Measurements from ENCODE around the gene CDC42BPA. TPM values are rescaled to one million over a fixed set of nuclear protein-coding genes. Genes with fewer than 3 reads are reported as not detected.

Gene CDC42BPA
- total and polyA plus RNA-seq, 2 experiments from 2014 or later: 25.1 to 25.2 TPM

DNA sequence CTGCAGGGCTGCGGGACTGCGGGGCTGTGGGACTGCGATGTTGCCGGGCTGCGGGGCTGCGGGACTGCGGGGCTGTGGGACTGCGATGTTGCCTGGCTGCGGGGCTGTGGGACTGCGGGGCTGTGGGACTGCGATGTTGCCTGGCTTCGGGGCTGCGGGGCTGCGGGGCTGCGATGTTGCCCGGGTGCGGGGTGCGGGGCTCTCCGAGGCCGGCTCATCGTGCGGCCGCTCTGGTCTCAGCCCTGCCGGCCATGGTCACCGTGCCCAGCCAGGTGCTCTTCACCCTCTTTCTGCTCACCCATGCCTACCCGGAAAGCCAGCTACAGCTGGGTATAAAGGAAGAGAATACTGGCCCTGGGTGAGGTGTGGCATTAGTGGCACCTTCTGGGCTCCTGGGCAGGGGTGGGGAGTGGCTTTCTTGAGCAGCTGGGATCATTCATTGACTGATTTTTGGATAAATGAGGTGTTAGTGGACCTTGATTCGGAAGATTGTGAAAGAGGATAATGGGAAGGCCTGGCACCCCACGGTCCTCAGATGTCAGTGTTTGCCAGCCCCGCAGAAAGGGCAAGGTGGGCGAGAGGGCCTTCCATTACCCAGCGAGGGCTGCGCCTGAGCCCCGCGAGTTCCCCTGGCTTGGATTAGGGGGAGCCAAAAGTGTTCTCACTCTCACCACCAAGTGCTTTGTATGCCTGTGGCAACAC is 341.9 kb downstream of the CDC42BPA start:
- no peaks in the 10 kb centered on the region for H3K36me3 ChIP-seq
- H3K4me3 ChIP-seq: no peak overlapping the region
- H3K9me3 ChIP-seq (ENCODE audit: low read depth): no peaks in the 10 kb centered on the region
- no peak for DNase-seq (ENCODE audit: low read depth in 1 of 2, low spot score in 1 of 2)
- H3K27ac ChIP-seq: no peak overlapping the region
- TF ChIP-seq, protein P1, sequence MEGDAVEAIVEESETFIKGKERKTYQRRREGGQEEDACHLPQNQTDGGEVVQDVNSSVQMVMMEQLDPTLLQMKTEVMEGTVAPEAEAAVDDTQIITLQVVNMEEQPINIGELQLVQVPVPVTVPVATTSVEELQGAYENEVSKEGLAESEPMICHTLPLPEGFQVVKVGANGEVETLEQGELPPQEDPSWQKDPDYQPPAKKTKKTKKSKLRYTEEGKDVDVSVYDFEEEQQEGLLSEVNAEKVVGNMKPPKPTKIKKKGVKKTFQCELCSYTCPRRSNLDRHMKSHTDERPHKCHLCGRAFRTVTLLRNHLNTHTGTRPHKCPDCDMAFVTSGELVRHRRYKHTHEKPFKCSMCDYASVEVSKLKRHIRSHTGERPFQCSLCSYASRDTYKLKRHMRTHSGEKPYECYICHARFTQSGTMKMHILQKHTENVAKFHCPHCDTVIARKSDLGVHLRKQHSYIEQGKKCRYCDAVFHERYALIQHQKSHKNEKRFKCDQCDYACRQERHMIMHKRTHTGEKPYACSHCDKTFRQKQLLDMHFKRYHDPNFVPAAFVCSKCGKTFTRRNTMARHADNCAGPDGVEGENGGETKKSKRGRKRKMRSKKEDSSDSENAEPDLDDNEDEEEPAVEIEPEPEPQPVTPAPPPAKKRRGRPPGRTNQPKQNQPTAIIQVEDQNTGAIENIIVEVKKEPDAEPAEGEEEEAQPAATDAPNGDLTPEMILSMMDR (IDR thresholded peaks at IDR 0.05; ENCODE audit: low read depth, low read length): no peak
- no peaks in the 10 kb centered on the region for H3K27me3 ChIP-seq
- peaks cover 37% of the 10 kb centered on the region for H3K4me1 ChIP-seq (ENCODE audit: low read depth)

DNA sequence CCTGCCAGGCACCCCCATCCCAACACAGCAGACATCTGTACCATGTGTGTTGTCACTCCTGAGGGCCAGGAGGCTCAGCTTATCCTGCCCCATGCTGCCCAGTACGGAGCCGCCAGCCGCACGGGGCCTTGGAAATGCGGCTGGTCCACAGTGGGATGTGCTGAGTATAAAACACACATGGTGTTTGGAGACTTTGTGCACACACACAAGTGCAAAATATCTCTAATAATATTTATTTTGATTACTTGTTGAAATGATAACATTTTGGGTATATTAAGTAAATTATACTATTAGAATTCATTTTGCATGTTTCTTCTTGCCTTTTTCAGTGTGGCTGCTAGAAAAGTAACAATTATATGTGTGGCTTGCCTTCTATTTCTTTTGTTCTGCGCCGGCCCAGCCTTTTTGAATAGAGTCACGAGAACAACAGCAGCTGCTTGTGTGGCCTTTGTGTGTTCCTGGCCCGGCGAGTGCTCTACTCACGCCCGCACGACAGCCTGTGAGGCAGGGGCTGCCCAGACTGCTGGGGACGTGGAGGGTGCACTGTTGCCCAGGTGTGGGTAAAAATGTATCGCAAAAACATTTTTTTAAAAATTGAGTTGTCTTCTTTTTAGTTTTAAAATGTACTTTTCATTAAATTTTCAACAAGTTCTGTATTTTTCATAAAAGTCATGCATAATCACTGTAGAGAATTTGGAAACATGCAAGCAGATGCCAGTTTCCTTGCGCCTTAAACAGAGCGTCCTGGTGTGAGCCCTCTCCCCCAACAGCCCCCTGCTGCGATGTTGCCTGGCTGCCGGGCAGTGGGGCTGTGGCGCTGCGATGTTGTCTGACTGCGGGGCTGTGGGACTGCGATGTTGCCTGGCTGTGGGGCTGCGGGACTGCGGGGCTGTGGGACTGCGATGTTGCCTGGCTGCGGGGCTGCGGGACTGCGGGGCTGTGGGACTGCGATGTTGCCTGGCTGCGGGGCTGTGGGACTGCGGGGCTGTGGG is 342.7 kb downstream of the CDC42BPA start:
- DNase-seq (ENCODE audit: low read depth in 1 of 2, low spot score in 1 of 2): no peak
- Histone ChIP-seq H3K27me3 (no peaks in the 10 kb centered on the region), H3K4me3 (no peak overlapping the region), H3K27ac (peak overlapping the region; percentile 70), H3K4me1 (ENCODE audit: low read depth) (peaks cover 37% of the 10 kb centered on the region), H3K36me3 (no peaks in the 10 kb centered on the region), H3K9me3 (ENCODE audit: low read depth) (no peaks in the 10 kb centered on the region)
- TF ChIP-seq, protein P1 (IDR thresholded peaks at IDR 0.05; ENCODE audit: low read depth, low read length): no peak

DNA sequence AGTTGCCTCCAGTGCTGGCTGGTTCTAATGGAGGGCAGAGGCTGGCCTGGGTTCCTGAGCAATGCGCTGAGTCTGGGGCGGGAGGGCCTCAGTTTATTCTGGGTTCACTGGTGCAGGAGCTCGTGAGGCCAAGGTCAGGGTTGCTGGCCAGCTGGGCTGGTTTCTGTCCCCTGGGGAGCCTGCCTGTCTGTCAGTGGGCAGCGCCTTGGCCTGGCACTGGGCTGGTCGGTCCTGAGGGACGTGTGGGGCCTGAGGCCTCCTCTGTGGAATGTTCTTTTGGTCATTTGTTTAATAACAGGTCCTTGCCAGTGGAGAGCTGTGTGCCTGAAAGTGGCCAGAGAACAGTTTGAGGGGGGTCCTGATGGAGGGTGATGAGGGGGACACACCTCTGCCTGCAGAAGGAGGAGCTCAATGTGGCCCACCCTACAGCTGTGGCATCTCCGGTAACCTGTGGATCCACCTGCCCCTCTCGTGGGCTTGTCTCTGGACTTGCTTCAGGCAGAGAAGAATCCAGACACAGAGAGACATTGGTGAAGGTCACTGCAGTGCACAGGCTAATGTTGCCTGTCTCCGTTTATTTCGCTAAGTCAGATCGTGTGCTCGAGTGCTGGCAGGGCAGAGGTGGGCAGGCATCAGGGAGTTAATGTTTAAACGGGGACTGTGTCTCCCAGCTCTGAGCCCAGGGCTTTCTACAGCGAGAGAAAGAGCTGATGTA is 343.6 kb downstream of the CDC42BPA start:
- peak in 1 of 2 donors; percentile 33 for DNase-seq (ENCODE audit: low read depth in 1 of 2, low spot score in 1 of 2)
- Histone ChIP-seq H3K4me1 (ENCODE audit: low read depth) (peaks cover 29% of the 10 kb centered on the region), H3K36me3 (no peaks in the 10 kb centered on the region), H3K27ac (peak overlapping the region; percentile 70), H3K4me3 (no peak overlapping the region), H3K9me3 (ENCODE audit: low read depth) (no peaks in the 10 kb centered on the region), H3K27me3 (no peaks in the 10 kb centered on the region)
- TF ChIP-seq, protein P1 (IDR thresholded peaks at IDR 0.05; ENCODE audit: low read depth, low read length): no peak

DNA sequence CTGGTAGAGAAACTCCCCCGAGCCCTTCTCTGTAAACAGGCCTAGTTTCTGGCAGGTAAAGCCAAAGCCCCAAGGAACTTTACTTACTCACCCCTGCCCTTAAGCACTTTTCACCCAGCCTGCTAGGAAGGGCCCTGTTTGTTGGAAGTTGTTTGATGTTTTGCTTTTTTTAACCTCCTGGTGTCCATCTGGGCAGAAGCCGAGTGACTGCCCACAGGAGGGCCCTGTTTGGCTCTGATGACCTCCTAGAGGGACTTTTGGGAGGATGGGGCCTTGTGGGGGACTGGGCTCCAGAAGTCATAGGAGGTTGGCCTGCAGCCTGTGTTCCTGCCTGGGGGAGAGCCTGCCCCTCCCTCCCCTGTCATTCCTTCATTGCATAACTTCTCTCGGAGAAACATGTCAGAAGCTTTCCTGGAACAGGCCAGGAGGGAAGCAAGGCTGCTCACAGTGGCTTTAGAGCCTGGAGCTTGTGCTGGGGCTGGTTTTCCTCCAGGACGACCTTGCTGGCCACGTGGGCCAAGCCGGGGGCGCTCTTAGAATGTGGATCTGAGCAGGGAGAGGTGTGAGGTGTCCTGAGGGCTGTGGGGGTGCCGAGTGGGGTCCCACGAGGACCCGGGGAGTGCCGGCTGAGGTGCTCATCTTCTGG is 344.3 kb downstream of the CDC42BPA start:
- Histone ChIP-seq H3K27me3 (no peaks in the 10 kb centered on the region), H3K4me3 (no peak overlapping the region), H3K27ac (peak overlapping the region; percentile 70), H3K36me3 (no peaks in the 10 kb centered on the region), H3K9me3 (ENCODE audit: low read depth) (no peaks in the 10 kb centered on the region), H3K4me1 (ENCODE audit: low read depth) (peaks cover 22% of the 10 kb centered on the region)
- TF ChIP-seq, protein P1 (IDR thresholded peaks at IDR 0.05; ENCODE audit: low read depth, low read length): peak; percentile 12
- peak in 1 of 2 donors; percentile 81 for DNase-seq (ENCODE audit: low read depth in 1 of 2, low spot score in 1 of 2)

Measured in cardiac muscle cell (in vitro differentiated cells and primary cell).